SH-SY5Y (cell line): ENCODE results near the gene WDPCP.

Experiments
- GATA2 ChIP-seq: IDR thresholded peaks from 2 replicates; pipeline ENCODE4 v1.6.1; 2011; ENCODE audit warnings: mild to moderate bottlenecking, low read depth, low read length
- GATA3 ChIP-seq: IDR thresholded peaks from 2 replicates; pipeline ENCODE4 v1.6.1; 2011; ENCODE audit warnings: low read depth, mild to moderate bottlenecking, low read length, moderate library complexity

DNA sequence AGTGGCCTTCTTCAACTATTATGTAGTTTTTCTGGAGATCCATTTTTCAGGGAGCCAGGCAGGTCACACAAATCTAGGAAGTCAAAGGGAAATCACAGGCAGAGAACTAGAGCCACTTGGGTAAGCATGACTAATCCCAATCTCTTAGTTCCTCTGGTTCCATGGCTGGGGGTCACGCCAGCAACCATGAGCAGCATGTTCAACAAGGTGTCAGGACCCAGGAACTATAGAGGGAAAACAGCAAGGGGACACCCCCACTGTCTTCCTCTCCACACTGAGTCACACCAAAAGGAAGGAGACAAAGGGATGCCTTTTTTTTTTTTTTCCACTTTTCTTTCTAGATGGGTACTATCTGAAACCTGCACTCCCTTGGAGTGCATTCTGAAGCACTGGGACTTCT lies 286.8 kb downstream of the WDPCP start:
- TF ChIP-seq GATA2: no peak
- TF ChIP-seq GATA3: no peak
